Measurements from ENCODE around the gene KIF6.

KIF6 gene

GRCh38 chr6:39543950-39544349, 181.3 kb downstream of the KIF6 start:
- TF ChIP-seq EZH2phosphoT487 (IDR thresholded peaks at IDR 0.05; ENCODE audit: borderline replicate concordance): no peak
- Histone ChIP-seq H3K9ac (ENCODE audit: low read depth, low read length, poor library complexity, severe bottlenecking) (no peak overlapping the region), H3K4me3 (ENCODE audit: low read length, poor library complexity, severe bottlenecking) (no peak overlapping the region), H3K79me2 (ENCODE audit: insufficient read depth, low read length) (no peaks in the 10 kb centered on the region), H3K27me3 (ENCODE audit: insufficient read depth, low read length, poor library complexity, severe bottlenecking) (no peaks in the 10 kb centered on the region), H3K9me2 (replicated peaks; ENCODE audit: low read depth, low read length) (no peaks in the 10 kb centered on the region), H3K4me2 (ENCODE audit: low read depth, low read length, poor library complexity, severe bottlenecking) (no peak overlapping the region), H3K4me1 (ENCODE audit: insufficient read depth, low read length, poor library complexity, severe bottlenecking) (no peaks in the 10 kb centered on the region), H4K20me1 (ENCODE audit: insufficient read depth, low read length, poor library complexity, severe bottlenecking) (no peaks in the 10 kb centered on the region), H3K36me3 (ENCODE audit: insufficient read depth, low read length) (no peaks in the 10 kb centered on the region), H3F3A (ENCODE audit: low read depth) (no peaks in the 10 kb centered on the region), H3K9me3 (ENCODE audit: insufficient read depth, low read depth, low read length) (no peaks in the 10 kb centered on the region), H2AFZ (ENCODE audit: low read length) (no peak overlapping the region)

- Histone ChIP-seq H3K9me3 (ENCODE audit: insufficient read depth, low read depth, low read length) (no peaks in the 10 kb centered on the region), H3K4me2 (ENCODE audit: low read depth, low read length, poor library complexity, severe bottlenecking) (no peak overlapping the region), H3K27me3 (ENCODE audit: insufficient read depth, low read length, poor library complexity, severe bottlenecking) (no peaks in the 10 kb centered on the region), H3K79me2 (ENCODE audit: insufficient read depth, low read length) (no peaks in the 10 kb centered on the region), H3F3A (ENCODE audit: low read depth) (no peaks in the 10 kb centered on the region), H3K36me3 (ENCODE audit: insufficient read depth, low read length) (no peaks in the 10 kb centered on the region), H3K4me3 (ENCODE audit: low read length, poor library complexity, severe bottlenecking) (no peak overlapping the region), H3K9me2 (replicated peaks; ENCODE audit: low read depth, low read length) (no peaks in the 10 kb centered on the region), H3K4me1 (ENCODE audit: insufficient read depth, low read length, poor library complexity, severe bottlenecking) (no peaks in the 10 kb centered on the region), H2AFZ (ENCODE audit: low read length) (no peak overlapping the region), H3K9ac (ENCODE audit: low read depth, low read length, poor library complexity, severe bottlenecking) (no peak overlapping the region), H4K20me1 (ENCODE audit: insufficient read depth, low read length, poor library complexity, severe bottlenecking) (no peaks in the 10 kb centered on the region)
- TF ChIP-seq EZH2phosphoT487 (IDR thresholded peaks at IDR 0.05; ENCODE audit: borderline replicate concordance) (no peak), CTCF (conservative IDR thresholded peaks at IDR 0.05; ENCODE audit: low read length) (no peak)
These were observed 182.1 kb downstream of the KIF6 start for GRCh38 chr6:39543095-39543494.

- no peaks in the 10 kb centered on the region for H3F3A ChIP-seq (ENCODE audit: low read depth)
- no peaks in the 10 kb centered on the region for H3K79me2 ChIP-seq (ENCODE audit: insufficient read depth, low read length)
- no peaks in the 10 kb centered on the region for H3K27me3 ChIP-seq (ENCODE audit: insufficient read depth, low read length, poor library complexity, severe bottlenecking)
- H3K4me1 ChIP-seq (ENCODE audit: insufficient read depth, low read length, poor library complexity, severe bottlenecking): no peaks in the 10 kb centered on the region
- no peaks in the 10 kb centered on the region for H3K9me3 ChIP-seq (ENCODE audit: insufficient read depth, low read depth, low read length)
- H3K9ac ChIP-seq (ENCODE audit: low read depth, low read length, poor library complexity, severe bottlenecking): no peak overlapping the region
- no peak overlapping the region for H3K4me3 ChIP-seq (ENCODE audit: low read length, poor library complexity, severe bottlenecking)
- no peaks in the 10 kb centered on the region for H3K36me3 ChIP-seq (ENCODE audit: insufficient read depth, low read length)
- H4K20me1 ChIP-seq (ENCODE audit: insufficient read depth, low read length, poor library complexity, severe bottlenecking): no peaks in the 10 kb centered on the region
- TF ChIP-seq EZH2phosphoT487 (IDR thresholded peaks at IDR 0.05; ENCODE audit: borderline replicate concordance) (no peak), CTCF (conservative IDR thresholded peaks at IDR 0.05; ENCODE audit: low read length) (no peak)
- no peak overlapping the region for H3K4me2 ChIP-seq (ENCODE audit: low read depth, low read length, poor library complexity, severe bottlenecking)
- H2AFZ ChIP-seq (ENCODE audit: low read length): no peak overlapping the region
- H3K9me2 ChIP-seq (replicated peaks; ENCODE audit: low read depth, low read length): no peaks in the 10 kb centered on the region
These were observed 184.8 kb downstream of the KIF6 start for GRCh38 chr6:39540454-39540853.

GRCh38 chr6:39530201-39530759, 194.9 kb downstream of the KIF6 start:
- no peak for TF ChIP-seq CTCF (conservative IDR thresholded peaks at IDR 0.05; ENCODE audit: low read length)
- TF ChIP-seq EZH2phosphoT487 (IDR thresholded peaks at IDR 0.05; ENCODE audit: borderline replicate concordance): no peak
- Histone ChIP-seq H4K20me1 (ENCODE audit: insufficient read depth, low read length, poor library complexity, severe bottlenecking) (no peaks in the 10 kb centered on the region), H3K9ac (ENCODE audit: low read depth, low read length, poor library complexity, severe bottlenecking) (no peak overlapping the region), H3K27me3 (ENCODE audit: insufficient read depth, low read length, poor library complexity, severe bottlenecking) (no peaks in the 10 kb centered on the region), H3K9me2 (replicated peaks; ENCODE audit: low read depth, low read length) (no peaks in the 10 kb centered on the region), H3K9me3 (ENCODE audit: insufficient read depth, low read depth, low read length) (no peaks in the 10 kb centered on the region), H3K4me2 (ENCODE audit: low read depth, low read length, poor library complexity, severe bottlenecking) (no peak overlapping the region), H2AFZ (ENCODE audit: low read length) (no peak overlapping the region), H3K36me3 (ENCODE audit: insufficient read depth, low read length) (no peaks in the 10 kb centered on the region), H3K79me2 (ENCODE audit: insufficient read depth, low read length) (no peaks in the 10 kb centered on the region), H3F3A (ENCODE audit: low read depth) (no peaks in the 10 kb centered on the region), H3K4me3 (ENCODE audit: low read length, poor library complexity, severe bottlenecking) (no peak overlapping the region), H3K4me1 (ENCODE audit: insufficient read depth, low read length, poor library complexity, severe bottlenecking) (no peaks in the 10 kb centered on the region)

Data from Loucy (cell line).